Activated CD4-positive, alpha-beta T cell treated with anti-CD3 and anti-CD28 coated beads, Interleukin-2, amount 10 ng/mL, durations not matched to agents 24 days and 14 days (primary cell): ENCODE data around the gene BCCIP. TPM values are rescaled to one million over a fixed set of nuclear protein-coding genes. Genes with fewer than 3 reads are reported as not detected.

Source experiments
- DNase-seq: peaks from one replicate; pipeline ENCODE4 v3.0.0; 2022
- H3K27ac Mint-ChIP-seq: one replicate; pipeline ENCODE4 v1.8.0; 2022; ENCODE audit warnings: mild to moderate bottlenecking, mixed read lengths
- H3K27me3 Mint-ChIP-seq: one replicate; pipeline ENCODE4 v1.8.0; 2022; ENCODE audit warnings: mixed read lengths
- H3K36me3 Mint-ChIP-seq: one replicate; pipeline ENCODE4 v1.8.0; 2022; ENCODE audit warnings: low read depth, mild to moderate bottlenecking, mixed read lengths
- H3K4me1 Mint-ChIP-seq: one replicate; pipeline ENCODE4 v1.8.0; 2021; ENCODE audit warnings: mixed read lengths
- H3K4me3 Mint-ChIP-seq: one replicate; pipeline ENCODE4 v1.8.0; 2022; ENCODE audit warnings: mild to moderate bottlenecking, moderate library complexity, mixed read lengths
- H3K9me3 Mint-ChIP-seq: one replicate; pipeline ENCODE4 v1.8.0; 2021; ENCODE audit warnings: mixed read lengths
- intact Hi-C: fragments of 100-400 bp; cut with micrococcal nuclease; formaldehyde crosslinking; loops from one replicate; pipeline ENCODE4 v1.15.1; 2023
- total RNA-seq: library from RNA; stranded (reverse); gene quantifications from 2 replicates; pipeline ENCODE4 v1.2.3, GENCODE V29; 2022

Gene BCCIP
- total RNA-seq, 1 donor from 2014 or later, result 143 TPM

GRCh38 chr10:125844751-125845221 lies 21.4 kb downstream of the BCCIP start:
- H3K27me3 Mint-ChIP-seq, result no peaks in the 10 kb centered on the region
- no peaks in the 10 kb centered on the region for H3K4me1 Mint-ChIP-seq
- H3K4me3 Mint-ChIP-seq, result no peak overlapping the region
- H3K9me3 Mint-ChIP-seq, result no peaks in the 10 kb centered on the region
- intact Hi-C loops, result no loop called here
- no peak overlapping the region for H3K27ac Mint-ChIP-seq
- peaks cover 20% of the 10 kb centered on the region for H3K36me3 Mint-ChIP-seq
- DNase-seq, result no peak

GRCh38 chr10:125845617-125846016 lies 22.3 kb downstream of the BCCIP start:
- H3K9me3 Mint-ChIP-seq, result no peaks in the 10 kb centered on the region
- no peak overlapping the region for H3K4me3 Mint-ChIP-seq
- H3K36me3 Mint-ChIP-seq, result peaks cover 16% of the 10 kb centered on the region
- no peaks in the 10 kb centered on the region for H3K27me3 Mint-ChIP-seq
- H3K4me1 Mint-ChIP-seq, result no peaks in the 10 kb centered on the region
- H3K27ac Mint-ChIP-seq, result no peak overlapping the region
- no peak for DNase-seq
- intact Hi-C loops, result no loop called here

- Mint-ChIP-seq H3K4me1 (no peaks in the 10 kb centered on the region), H3K36me3 (peaks cover 15% of the 10 kb centered on the region), H3K4me3 (no peak overlapping the region), H3K27me3 (no peaks in the 10 kb centered on the region), H3K9me3 (no peaks in the 10 kb centered on the region), H3K27ac (no peak overlapping the region)
- intact Hi-C loops, result no loop called here
- DNase-seq, result no peak
These were observed 23.5 kb downstream of the BCCIP start for GRCh38 chr10:125846894-125847293.

GRCh38 chr10:125848371-125848770 lies 25.0 kb downstream of the BCCIP start:
- H3K4me3 Mint-ChIP-seq, result no peak overlapping the region
- H3K27me3 Mint-ChIP-seq, result no peaks in the 10 kb centered on the region
- H3K27ac Mint-ChIP-seq, result no peak overlapping the region
- no peak for DNase-seq
- H3K36me3 Mint-ChIP-seq, result peaks cover 17% of the 10 kb centered on the region
- no peaks in the 10 kb centered on the region for H3K4me1 Mint-ChIP-seq
- intact Hi-C loops, result no loop called here
- H3K9me3 Mint-ChIP-seq, result no peaks in the 10 kb centered on the region

GRCh38 chr10:125848857-125849256 lies 25.5 kb downstream of the BCCIP start:
- H3K9me3 Mint-ChIP-seq, result no peaks in the 10 kb centered on the region
- no peak overlapping the region for H3K4me3 Mint-ChIP-seq
- DNase-seq, result no peak
- H3K36me3 Mint-ChIP-seq, result peaks cover 19% of the 10 kb centered on the region
- no peaks in the 10 kb centered on the region for H3K27me3 Mint-ChIP-seq
- intact Hi-C loops, result no loop called here
- no peaks in the 10 kb centered on the region for H3K4me1 Mint-ChIP-seq
- no peak overlapping the region for H3K27ac Mint-ChIP-seq

- H3K27ac Mint-ChIP-seq, result no peak overlapping the region
- H3K4me1 Mint-ChIP-seq, result no peaks in the 10 kb centered on the region
- H3K4me3 Mint-ChIP-seq, result no peak overlapping the region
- H3K9me3 Mint-ChIP-seq, result no peaks in the 10 kb centered on the region
- peaks cover 21% of the 10 kb centered on the region for H3K36me3 Mint-ChIP-seq
- no peak for DNase-seq
- H3K27me3 Mint-ChIP-seq, result no peaks in the 10 kb centered on the region
- intact Hi-C loops, result no loop called here
These were observed 26.1 kb downstream of the BCCIP start for GRCh38 chr10:125849448-125849847.

GRCh38 chr10:125850766-125851731 lies 27.7 kb downstream of the BCCIP start:
- H3K27me3 Mint-ChIP-seq, result no peaks in the 10 kb centered on the region
- no peak for DNase-seq
- H3K4me1 Mint-ChIP-seq, result no peaks in the 10 kb centered on the region
- H3K4me3 Mint-ChIP-seq, result no peak overlapping the region
- intact Hi-C loops, result no loop called here
- peaks cover 23% of the 10 kb centered on the region for H3K36me3 Mint-ChIP-seq
- no peak overlapping the region for H3K27ac Mint-ChIP-seq
- H3K9me3 Mint-ChIP-seq, result no peaks in the 10 kb centered on the region

GRCh38 chr10:125852487-125852886 lies 29.1 kb downstream of the BCCIP start:
- DNase-seq, result no peak
- H3K27ac Mint-ChIP-seq, result no peak overlapping the region
- intact Hi-C loops, result no loop called here
- no peaks in the 10 kb centered on the region for H3K27me3 Mint-ChIP-seq
- peaks cover 20% of the 10 kb centered on the region for H3K36me3 Mint-ChIP-seq
- no peak overlapping the region for H3K4me3 Mint-ChIP-seq
- no peaks in the 10 kb centered on the region for H3K4me1 Mint-ChIP-seq
- no peaks in the 10 kb centered on the region for H3K9me3 Mint-ChIP-seq

GRCh38 chr10:125857185-125857760 lies 33.9 kb downstream of the BCCIP start:
- Mint-ChIP-seq H3K36me3 (peaks cover 8% of the 10 kb centered on the region), H3K27me3 (no peaks in the 10 kb centered on the region), H3K4me3 (no peak overlapping the region), H3K4me1 (no peaks in the 10 kb centered on the region), H3K9me3 (no peaks in the 10 kb centered on the region), H3K27ac (no peak overlapping the region)
- DNase-seq, result no peak
- intact Hi-C loops, result no loop called here

- peaks cover 4% of the 10 kb centered on the region for H3K36me3 Mint-ChIP-seq
- H3K27me3 Mint-ChIP-seq, result no peaks in the 10 kb centered on the region
- H3K4me1 Mint-ChIP-seq, result no peaks in the 10 kb centered on the region
- no peak overlapping the region for H3K27ac Mint-ChIP-seq
- no peak overlapping the region for H3K4me3 Mint-ChIP-seq
- no peak for DNase-seq
- no peaks in the 10 kb centered on the region for H3K9me3 Mint-ChIP-seq
- intact Hi-C loops, result no loop called here
These were observed 35.9 kb downstream of the BCCIP start for GRCh38 chr10:125859128-125859817.

- Mint-ChIP-seq H3K9me3 (no peaks in the 10 kb centered on the region), H3K36me3 (no peaks in the 10 kb centered on the region), H3K27ac (no peak overlapping the region), H3K4me3 (no peak overlapping the region), H3K4me1 (no peaks in the 10 kb centered on the region), H3K27me3 (no peaks in the 10 kb centered on the region)
- intact Hi-C loops, result loop anchor here (10.0 kb wide), 2 partner anchors 110 to 880 kb away; no protein-coding TSS in a partner anchor
- DNase-seq, result no peak
These were observed 41.8 kb downstream of the BCCIP start for GRCh38 chr10:125865120-125865519.

- intact Hi-C loops, result loop anchor here (10.0 kb wide), 2 partner anchors 108 to 878 kb away; no protein-coding TSS in a partner anchor
- H3K27ac Mint-ChIP-seq, result no peak overlapping the region
These were observed 43.2 kb downstream of the BCCIP start for GRCh38 chr10:125866421-125867029.

GRCh38 chr10:125868372-125868975 lies 45.1 kb downstream of the BCCIP start:
- H3K27ac Mint-ChIP-seq, result no peak overlapping the region

More at GRCh38 chr10:125866421-125867029, 43.2 kb downstream of the BCCIP start:
- no peaks in the 10 kb centered on the region for H3K4me1 Mint-ChIP-seq
- H3K36me3 Mint-ChIP-seq, result no peaks in the 10 kb centered on the region
- H3K4me3 Mint-ChIP-seq, result no peak overlapping the region
- H3K9me3 Mint-ChIP-seq, result no peaks in the 10 kb centered on the region
- DNase-seq, result no peak
- H3K27me3 Mint-ChIP-seq, result no peaks in the 10 kb centered on the region

More at GRCh38 chr10:125868372-125868975, 45.1 kb downstream of the BCCIP start:
- Mint-ChIP-seq H3K9me3 (no peaks in the 10 kb centered on the region), H3K4me1 (no peaks in the 10 kb centered on the region), H3K36me3 (no peaks in the 10 kb centered on the region), H3K27me3 (no peaks in the 10 kb centered on the region), H3K4me3 (no peak overlapping the region)
- intact Hi-C loops, result loop anchor here (10.0 kb wide), 2 partner anchors 106 to 876 kb away; no protein-coding TSS in a partner anchor
- DNase-seq, result peak; percentile 65
